IPS-18c (cell line): Measurements from ENCODE around the gene RASAL3.
"Not testable (repeated sequence)": the region's sequence is repeated elsewhere in the genome, so short reads cannot be mapped to it uniquely, and the experiment has no call there.

Experiments used
- H3K4me3 ChIP-seq: 2 replicates; pipeline ENCODE4 v1.7.0; 2013; ENCODE audit warnings: low read depth, mild to moderate bottlenecking, low read length, moderate library complexity; ENCODE audit not compliant: insufficient read depth
- H3K9me3 ChIP-seq: one replicate; pipeline ENCODE4 v1.6.1; 2013; ENCODE audit warnings: mild to moderate bottlenecking, low read length, moderate library complexity; ENCODE audit not compliant: control insufficient read depth, insufficient read depth

Gene RASAL3

DNA sequence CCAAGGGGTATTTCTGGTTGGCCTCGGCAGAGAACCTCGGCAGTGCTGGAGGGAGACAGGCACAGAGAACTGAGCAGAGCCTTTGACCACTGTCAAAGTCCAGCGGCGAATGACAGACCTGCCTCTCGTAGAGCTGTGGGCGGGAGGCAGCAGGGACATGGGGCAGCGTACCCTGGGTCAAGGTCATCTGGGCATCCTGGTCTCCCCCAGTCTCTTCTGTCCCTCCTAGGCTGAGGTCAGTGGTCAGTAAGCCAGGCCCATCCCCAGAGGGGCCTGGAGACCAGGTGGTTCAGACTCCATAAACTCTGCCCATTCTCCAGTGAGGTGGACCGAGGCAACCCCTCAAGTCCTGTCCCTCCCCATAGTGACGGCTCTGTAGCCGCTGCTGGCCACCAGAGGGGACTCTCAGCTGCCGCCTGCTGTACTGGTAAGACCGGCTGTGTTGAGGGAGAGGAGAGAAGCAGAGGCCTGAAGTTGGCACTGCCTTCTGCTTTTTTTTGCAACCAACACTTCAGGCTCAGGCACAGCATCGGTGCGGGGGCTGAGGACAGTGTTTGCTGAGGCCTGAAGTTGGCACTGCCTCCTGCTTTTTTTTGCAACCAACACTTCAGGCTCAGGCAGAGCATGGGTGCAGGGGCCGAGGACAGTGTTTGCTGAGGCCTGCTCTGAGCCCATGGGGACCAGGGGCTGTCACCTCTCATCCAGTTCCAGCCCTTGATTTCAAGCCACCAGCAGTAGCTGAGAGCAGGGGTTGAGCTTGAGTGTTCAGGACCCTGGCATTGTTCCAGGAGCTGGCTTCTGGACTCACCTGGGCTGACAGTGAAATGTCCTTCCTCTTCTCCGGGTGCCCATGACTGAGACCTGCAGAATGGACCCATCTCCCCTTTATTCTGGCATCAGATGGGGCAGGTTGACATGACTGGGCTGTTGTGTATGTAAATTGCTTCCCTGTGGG is 15.3 kb upstream of the RASAL3 start, which contains the start of gene PGLYRP2:
Gene PGLYRP2, minus strand, starts transcription at position 111 of the 955 bp plus-strand sequence. CDS start 130 bp downstream, outside the sequence.
- no peak within 1 kb of the TSS for H3K4me3 ChIP-seq
- peaks cover 2% of the 10 kb centered on the region for H3K9me3 ChIP-seq

DNA sequence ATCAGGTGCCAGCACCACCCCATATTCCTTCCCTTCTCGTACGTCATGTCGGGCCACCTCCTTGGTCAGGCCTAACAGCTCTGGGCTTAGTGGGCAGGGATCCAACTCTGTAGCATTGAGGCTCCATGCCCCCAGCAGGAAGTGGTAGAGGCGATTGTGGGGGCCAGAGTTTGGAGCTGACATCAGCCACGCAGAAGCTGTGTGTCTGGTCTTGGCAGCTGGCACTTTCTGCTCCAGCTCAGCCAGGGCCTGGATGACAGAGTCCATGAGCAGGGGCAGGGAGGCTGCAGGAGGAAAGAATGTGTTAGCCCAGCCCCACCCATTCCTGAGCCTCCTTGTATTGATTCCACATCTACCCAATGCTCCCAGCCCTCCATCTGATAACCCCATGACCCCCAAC is 12.0 kb upstream of the RASAL3 start:
- no peak overlapping the region for H3K4me3 ChIP-seq
- H3K9me3 ChIP-seq: peaks cover 2% of the 10 kb centered on the region

DNA sequence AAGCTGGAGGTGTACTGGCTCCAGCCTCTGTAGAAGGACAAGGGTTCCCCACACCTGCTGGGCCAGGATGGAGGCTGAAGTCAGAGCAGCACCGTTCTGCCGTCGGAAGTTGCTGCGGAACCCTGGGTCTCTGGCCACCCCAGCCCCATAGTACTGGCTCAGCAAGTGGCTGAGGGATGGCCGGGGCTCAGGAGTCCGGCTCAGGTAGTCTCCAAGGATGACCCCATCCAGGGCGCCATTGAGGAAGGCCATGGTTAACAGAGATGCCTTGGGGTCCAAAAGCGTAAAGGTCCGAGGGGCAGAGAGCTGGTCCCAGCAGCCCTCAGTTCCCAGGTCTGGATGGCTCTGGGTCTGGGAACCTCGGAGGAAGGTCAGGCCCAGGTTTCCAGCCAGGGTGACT is 11.3 kb upstream of the RASAL3 start:
- no peak overlapping the region for H3K4me3 ChIP-seq
- H3K9me3 ChIP-seq: peaks cover 2% of the 10 kb centered on the region

DNA sequence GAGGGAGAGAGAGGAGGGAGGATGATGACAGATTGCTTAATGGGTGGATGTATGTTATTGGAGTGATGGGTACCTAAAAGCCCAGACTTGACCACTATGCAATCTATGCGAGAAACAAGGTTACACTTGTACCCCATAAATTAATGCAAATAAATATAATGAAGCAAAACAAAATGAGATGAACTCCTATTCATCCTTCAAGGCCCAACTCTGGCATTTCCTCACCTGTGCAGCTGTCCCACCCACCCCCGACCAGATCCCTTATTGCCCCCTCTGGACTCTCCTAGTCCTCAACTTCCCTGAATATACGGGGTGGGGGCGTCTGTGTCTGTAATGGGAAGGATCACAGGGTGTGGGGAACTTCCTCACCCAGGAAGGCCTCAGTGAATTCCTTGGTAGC is 10.8 kb upstream of the RASAL3 start:
- Histone ChIP-seq H3K9me3 (no peaks in the 10 kb centered on the region), H3K4me3 (no peak overlapping the region)

DNA sequence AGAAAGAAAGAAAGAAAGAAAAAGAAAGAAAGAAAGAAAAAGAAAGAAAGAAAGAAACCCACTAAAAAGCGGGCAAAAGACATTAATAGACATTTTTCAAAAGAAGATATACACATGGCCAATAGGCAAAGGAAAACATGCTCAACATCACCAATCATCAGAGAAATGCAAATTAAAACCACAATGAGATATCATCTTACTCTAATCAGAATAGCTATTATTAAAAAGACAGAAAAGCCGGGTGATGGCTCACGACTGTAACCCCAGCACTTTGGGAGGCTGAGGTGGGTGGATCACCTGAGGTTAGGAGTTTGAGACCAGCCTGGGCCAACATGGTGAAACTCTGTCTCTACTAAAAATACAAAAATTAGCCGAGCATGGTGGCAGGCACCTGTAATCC is 9.5 kb upstream of the RASAL3 start:
- H3K9me3 ChIP-seq, H3K4me3 ChIP-seq: not testable (repeated sequence)

DNA sequence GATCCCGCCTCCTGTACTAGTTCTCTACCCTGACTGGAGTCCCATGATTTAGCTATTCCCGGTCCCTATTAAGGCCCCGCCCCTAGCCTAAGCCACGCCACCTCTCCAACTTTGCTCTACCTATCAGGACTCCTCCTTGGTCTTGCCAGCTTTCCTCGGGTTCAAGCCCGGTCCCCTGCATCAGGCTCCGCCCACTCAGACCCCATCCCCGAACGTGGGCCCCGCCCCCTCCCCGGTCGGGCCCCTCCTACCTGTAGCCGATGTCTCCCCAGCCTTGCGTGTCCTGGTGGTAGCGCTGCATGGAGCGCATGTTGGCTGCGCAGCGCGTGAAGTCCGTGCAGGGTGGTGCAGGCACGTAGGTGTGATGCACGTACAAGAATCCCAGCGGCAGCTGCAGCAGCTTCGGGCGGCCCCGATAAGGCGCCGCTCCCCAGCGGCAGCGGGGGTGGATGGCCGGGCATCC is 7.3 kb upstream of the RASAL3 start:
- Histone ChIP-seq H3K9me3 (no peaks in the 10 kb centered on the region), H3K4me3 (peak overlapping the region; percentile 22; the same call in 1 of the 2 replicates)

DNA sequence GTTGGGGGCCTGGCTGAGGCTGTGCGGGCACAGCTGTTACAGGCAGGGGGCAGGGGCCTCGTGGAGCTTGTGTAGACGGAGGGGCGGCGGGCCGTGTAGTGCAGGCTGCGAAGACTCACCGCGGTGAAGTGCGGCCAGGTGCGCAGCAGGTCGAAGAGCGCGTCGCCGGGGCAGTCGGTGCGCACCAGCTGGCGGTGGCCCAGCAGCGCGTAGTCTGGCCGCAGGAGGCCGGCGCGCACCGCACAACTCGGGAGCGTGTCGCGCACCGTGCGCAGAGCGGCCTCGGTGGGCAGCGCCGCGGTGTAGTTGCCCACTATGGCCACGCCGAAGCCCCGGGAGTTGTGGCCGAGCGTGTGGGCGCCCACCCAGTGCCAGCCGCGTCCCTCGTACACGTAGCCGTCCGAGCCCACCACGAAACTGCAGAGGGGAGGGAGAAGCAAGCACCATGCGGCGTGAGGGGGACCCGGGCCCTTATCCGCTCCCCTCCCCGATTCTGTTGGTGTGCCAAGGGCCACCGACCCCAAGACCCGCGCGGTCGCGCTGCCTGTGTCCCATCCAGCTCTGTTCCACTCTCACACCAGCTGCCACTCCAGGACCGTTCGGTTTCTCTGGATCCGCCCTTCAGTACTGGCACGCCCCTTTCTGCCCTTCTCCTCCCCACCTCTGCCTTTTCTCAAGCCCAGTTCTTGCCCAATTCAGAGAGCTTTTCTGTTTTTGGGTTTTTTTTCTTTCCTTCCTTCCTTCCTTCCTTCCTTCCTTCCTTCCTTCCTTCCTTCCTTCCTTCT is 5.4 kb upstream of the RASAL3 start:
- H3K4me3 ChIP-seq: peak overlapping the region; percentile 60
- no peaks in the 10 kb centered on the region for H3K9me3 ChIP-seq

DNA sequence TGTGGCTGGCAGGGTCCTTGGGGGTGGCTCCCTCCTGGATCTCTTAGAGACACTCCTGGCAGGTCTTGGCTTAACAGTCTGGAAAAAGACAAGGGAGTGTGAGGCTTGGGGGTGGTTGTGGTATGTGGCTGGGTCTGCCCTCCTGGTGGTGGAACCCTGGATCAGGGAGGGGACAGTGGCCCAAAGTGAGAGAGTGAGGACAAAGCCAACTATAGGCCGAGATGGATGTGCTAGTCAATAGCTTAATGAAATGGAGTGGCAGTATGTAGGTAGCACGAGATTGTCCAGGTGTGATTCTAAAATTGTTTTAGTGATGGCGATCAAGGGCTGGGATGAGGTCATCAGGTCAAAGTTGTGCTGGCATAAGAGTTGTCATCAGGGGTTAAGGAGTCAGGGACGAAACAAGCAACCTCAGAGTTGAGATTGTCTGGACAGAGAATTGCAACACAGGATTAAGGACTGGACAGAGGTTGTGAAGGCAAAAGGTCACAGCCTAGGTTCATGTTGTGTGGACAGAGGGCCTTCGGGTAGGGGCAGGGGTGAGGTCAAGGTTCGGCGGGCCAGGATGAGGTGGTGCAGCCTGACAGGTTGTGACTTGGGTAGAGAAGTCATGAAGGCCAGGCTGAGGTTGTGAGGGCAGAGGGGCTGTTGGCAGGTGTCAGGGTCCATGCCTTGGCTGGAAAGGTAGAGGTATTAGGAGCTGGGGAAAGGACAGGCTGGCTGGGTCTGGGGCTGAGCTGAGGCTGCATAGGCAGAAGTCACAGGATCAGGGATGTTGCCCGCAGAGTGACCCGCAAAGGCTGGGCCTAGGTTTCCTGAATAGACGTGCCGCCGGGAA is 4.5 kb upstream of the RASAL3 start:
- Histone ChIP-seq H3K4me3 (no peak overlapping the region), H3K9me3 (no peaks in the 10 kb centered on the region)

DNA sequence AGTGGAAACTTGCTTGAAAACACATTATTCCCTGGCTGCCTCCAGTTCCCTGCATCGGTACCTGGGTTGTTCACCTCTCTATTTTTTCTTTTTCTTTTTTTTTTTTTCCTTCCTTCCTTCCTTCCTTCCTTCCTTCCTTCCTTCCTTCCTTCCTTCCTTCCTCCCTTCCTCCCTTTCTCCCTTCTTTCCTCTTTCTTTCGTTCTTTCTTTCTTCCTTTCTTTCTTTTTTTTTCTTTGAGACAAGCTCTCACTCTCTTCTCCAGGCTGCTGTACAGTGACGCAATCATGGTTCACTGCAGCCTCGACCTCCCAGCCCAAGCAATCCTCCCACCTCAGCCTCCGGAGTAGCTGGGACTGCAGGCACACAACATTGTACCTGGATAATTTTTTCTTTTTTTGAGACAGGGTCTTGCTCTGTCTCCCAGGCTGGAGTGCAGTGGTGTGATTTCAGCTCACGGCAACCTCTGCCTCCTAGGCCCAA is 3.4 kb upstream of the RASAL3 start:
- no peaks in the 10 kb centered on the region for H3K9me3 ChIP-seq
- H3K4me3 ChIP-seq: no peak overlapping the region

DNA sequence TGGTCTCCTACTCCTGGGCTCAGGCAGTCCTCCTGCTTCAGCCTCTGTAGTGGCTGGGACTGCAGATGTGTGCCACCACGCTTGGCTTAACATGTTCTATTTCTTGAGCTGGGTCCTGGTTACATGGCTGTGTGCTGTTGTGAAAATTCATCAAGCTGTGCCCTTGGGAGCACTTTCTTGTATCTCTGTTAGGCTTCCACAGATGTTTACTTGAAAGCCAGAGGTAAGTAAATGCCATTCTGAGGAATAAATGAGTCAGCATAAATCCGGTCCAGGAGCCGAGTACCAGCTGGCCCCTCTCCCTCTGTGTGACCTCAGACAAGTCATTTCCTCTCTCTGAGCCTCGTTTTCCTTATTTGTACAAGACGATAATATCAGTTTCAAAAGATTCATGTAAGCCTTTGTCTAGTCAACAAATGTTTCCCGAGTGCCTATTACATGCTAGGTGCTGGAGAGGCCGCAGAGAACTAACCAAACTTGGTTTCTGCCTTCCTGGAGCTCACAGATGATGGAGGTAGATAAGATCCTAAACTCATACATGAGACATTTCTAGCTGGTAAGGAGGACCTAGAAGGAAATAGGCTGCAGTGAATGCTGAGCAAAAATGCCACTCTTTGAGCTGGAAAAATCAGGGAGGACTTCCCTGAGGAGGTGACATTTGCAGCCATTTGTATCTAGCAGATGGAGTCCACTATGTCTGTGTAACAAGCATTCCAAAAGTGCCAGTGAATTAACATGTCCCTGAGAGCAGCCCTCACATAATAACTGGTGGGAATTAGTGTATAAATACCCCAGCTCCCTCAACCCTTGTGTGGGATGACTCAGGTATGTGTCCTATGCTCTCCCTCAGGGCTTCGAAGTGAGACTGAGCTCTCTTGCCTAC is 2.7 kb upstream of the RASAL3 start:
- no peaks in the 10 kb centered on the region for H3K9me3 ChIP-seq
- H3K4me3 ChIP-seq: no peak overlapping the region

DNA sequence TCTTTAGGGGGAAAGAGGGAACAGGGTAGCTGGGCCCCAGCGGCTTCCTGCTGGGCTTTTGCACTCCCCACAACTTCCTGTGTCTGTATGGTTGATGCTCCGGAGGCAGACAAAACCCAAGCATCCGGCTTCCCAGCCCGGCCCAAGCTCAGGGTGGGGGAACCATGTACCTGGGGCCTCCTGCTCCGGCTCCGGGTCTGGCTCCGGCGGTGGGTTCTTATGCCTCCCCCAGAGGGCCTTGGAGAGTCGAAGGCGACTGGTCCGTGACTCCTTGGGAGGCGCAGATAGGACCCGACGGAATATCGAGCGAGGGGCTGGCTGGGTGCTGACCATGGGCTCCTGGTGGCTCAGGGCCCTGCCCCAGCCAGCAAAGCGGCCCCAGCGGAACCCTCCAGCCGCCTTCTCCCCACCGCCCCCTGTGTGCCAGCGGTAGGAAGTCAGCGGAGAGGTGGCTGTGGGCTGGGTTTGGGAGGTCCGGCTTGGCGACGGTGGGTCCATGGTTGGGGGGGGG is 428 bp downstream of the RASAL3 start:
- Histone ChIP-seq H3K4me3 (no peak overlapping the region), H3K9me3 (no peaks in the 10 kb centered on the region)

DNA sequence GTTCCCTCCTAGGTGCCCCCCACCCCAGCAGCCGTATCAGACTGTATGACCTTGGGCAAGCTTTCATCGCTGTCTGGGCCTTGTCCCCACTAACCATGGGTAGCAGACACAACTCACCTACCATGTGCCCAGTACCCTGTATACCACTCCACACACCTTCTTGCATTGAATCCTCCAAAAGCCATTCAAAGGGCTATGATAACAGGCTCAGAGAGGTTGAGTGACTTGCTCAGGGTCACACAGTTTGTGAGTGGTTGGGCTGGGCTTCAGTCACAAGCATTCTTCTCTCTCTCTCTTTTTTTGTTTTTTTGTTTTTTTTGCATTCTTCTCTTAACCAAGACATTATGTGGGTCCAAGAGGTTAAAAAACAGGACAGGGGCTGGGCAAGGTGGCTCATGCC is 2.6 kb downstream of the RASAL3 start:
- no peak overlapping the region for H3K4me3 ChIP-seq

DNA sequence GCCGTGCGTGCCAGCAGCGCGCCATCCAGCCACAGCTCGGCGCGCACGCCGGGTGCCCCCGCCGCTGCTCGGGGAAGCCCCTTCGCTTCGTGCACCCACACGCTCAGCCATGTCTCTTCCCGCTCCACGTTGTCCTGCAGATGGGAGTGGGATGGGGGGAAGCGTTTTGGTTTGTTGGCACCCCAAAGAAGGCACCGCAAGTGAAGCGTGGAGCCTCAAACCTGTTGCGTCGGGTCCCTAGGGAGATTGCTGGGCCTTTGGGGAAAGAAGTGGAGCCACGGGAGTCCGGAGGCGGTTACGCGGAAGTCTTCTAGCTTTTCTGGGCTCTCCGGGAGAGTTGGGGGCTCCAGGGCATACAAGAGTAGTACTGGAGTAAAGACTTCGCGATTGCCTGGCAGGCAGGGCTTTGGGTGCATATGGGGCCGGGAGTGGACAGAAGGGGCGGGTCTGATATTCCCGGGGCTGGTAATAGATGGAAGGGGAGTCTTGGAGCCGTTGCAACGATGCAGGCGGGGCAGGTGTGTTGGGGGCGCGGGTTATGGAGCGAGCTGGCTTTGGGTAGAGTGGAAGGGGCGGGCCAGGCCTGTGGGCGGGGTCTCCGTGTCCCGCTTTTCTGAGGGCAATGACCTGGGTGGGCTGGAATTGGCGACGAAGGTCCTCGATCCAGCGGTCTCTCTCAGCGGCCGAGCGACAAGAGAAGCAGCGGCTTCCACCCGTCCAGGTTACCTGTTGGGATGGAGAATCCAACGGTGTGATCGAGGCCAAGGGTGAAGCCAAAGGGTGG is 6.5 kb downstream of the RASAL3 start:
- Histone ChIP-seq H3K9me3 (no peaks in the 10 kb centered on the region), H3K4me3 (peak overlapping the region; percentile 30)

More for the DNA sequence above, 2.6 kb downstream of the RASAL3 start:
- H3K9me3 ChIP-seq: no peaks in the 10 kb centered on the region

DNA sequence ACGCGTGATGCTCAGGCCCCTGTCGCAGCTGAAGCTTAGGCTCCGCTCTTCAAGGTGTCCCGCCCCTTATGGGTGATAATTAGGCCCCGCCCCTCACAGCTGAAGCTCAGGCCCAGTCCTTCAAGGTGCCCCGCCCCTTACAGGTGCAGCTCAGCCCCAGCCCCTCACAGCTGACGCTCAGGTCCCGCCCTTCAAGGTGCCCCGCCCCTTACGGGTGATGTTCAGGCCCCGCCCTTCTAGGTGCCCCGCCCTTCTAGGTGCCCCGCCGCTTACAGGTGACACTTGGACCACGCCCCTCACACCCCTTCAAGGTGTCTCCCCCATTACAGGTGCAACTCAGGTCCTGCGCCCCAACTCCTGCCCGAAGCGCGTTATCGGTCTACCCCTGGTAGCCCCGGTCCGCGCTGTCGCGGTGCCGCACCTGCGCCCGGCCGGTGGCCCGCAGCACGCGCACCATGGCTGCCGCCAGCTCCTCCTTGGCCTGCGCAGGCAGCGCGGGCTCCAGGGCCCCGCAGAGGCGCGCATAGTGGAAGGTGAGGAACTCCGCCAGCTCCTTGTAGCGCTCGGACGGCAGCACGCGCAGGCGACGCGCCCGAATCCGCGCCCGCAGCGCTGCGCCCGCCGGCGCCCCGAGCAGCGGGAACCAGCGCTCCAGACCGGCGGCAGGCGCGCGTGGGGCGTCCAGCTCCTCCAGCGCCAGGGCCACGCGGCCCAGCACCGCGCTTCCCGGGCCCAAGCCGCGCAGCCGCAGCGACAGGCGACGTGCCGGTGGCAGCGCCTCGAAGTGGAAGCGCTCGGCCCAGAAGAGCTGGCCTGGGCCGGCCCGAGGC is 7.3 kb downstream of the RASAL3 start:
- H3K4me3 ChIP-seq: peak overlapping the region; percentile 50
- H3K9me3 ChIP-seq: no peaks in the 10 kb centered on the region
